Rectal smooth muscle tissue (tissue), 1 donor: ENCODE data around the gene PRR16.
"Not testable (repeated sequence)": the region's sequence is repeated elsewhere in the genome, so short reads cannot be mapped to it uniquely, and the experiment has no call there.

Source experiments
- H3K27ac ChIP-seq: one replicate; pipeline ENCODE4 v1.7.0; 2013; ENCODE audit warnings: low read depth, low read length, inconsistent platforms
- H3K27me3 ChIP-seq: one replicate; pipeline ENCODE4 v1.7.0; 2013; ENCODE audit warnings: low read length; ENCODE audit not compliant: control insufficient read depth, insufficient read depth
- H3K36me3 ChIP-seq: one replicate; pipeline ENCODE4 v1.7.0; 2013; ENCODE audit warnings: low read length; ENCODE audit not compliant: control insufficient read depth, insufficient read depth
- H3K4me1 ChIP-seq: one replicate; pipeline ENCODE4 v1.7.0; 2013; ENCODE audit warnings: low read length; ENCODE audit not compliant: control insufficient read depth, insufficient read depth
- H3K4me3 ChIP-seq: one replicate; pipeline ENCODE4 v1.7.0; 2013; ENCODE audit warnings: low read length
- H3K9ac ChIP-seq: one replicate; pipeline ENCODE4 v1.7.0; 2013; ENCODE audit warnings: low read length

The PRR16 gene

DNA sequence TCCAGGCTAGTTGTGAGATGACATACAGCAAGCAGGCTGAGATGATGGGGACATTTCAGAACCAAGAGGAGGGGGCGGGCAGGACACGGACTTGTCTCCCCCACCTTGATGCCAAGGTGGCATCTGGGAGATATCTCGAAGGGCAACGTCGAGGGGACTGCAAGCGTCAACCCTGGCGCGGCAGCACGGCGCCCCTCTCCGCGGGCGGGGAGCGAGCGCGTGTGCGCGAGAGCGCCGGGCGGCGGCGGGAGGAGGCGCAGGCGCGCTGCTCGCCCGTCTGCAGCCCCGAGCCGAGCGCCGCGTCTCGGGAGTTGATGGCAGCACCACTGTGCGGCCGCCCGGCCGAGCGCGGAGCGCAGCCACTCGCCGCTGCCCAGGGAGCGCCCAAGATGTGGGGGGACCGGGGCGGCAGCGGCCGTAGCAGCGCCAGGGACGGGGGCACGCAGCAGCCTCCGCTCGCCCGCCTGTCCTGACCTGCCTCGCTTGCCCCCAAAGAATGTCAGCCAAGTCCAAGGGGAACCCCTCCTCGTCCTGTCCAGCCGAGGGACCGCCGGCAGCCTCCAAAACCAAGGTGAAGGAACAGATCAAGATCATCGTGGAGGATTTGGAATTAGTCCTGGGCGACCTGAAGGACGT, at the start of gene PRR16:
Gene PRR16 (plus strand): TSS at position 310 of the 636 bp plus-strand sequence.
- H3K36me3 ChIP-seq, result no peaks in the 10 kb centered on the region
- no peak within 1 kb of the TSS for H3K27ac ChIP-seq
- peaks cover 3% of the 10 kb centered on the region for H3K4me1 ChIP-seq
- H3K27me3 ChIP-seq, result peaks cover 2% of the 10 kb centered on the region
- no peak within 1 kb of the TSS for H3K9ac ChIP-seq
- peak within 1 kb of the TSS; percentile 68 for H3K4me3 ChIP-seq

GRCh38 chr5:120415985-120416384, 48.1 kb upstream of the PRR16 start:
- H3K9ac ChIP-seq, result no peak overlapping the region
- H3K4me1 ChIP-seq, result no peaks in the 10 kb centered on the region
- H3K36me3 ChIP-seq, result no peaks in the 10 kb centered on the region
- H3K4me3 ChIP-seq, result no peak overlapping the region
- no peaks in the 10 kb centered on the region for H3K27me3 ChIP-seq
- no peak overlapping the region for H3K27ac ChIP-seq

- no peak overlapping the region for H3K9ac ChIP-seq
- H3K27me3 ChIP-seq, result no peaks in the 10 kb centered on the region
- no peaks in the 10 kb centered on the region for H3K4me1 ChIP-seq
- H3K4me3 ChIP-seq, result no peak overlapping the region
- H3K36me3 ChIP-seq, result no peaks in the 10 kb centered on the region
- no peak overlapping the region for H3K27ac ChIP-seq
These were observed 45.0 kb upstream of the PRR16 start for GRCh38 chr5:120419127-120419526.

GRCh38 chr5:120426633-120427275, 37.3 kb upstream of the PRR16 start:
- not testable (repeated sequence) for H3K27me3 ChIP-seq, H3K27ac ChIP-seq, H3K4me1 ChIP-seq, H3K9ac ChIP-seq, H3K36me3 ChIP-seq, H3K4me3 ChIP-seq

GRCh38 chr5:120430572-120430971, 33.5 kb upstream of the PRR16 start:
- Histone ChIP-seq H3K4me3 (no peak overlapping the region), H3K27me3 (no peaks in the 10 kb centered on the region), H3K36me3 (no peaks in the 10 kb centered on the region), H3K4me1 (no peaks in the 10 kb centered on the region), H3K27ac (no peak overlapping the region), H3K9ac (no peak overlapping the region)

GRCh38 chr5:120432861-120433260, 31.2 kb upstream of the PRR16 start:
- Histone ChIP-seq H3K4me3 (no peak overlapping the region), H3K36me3 (no peaks in the 10 kb centered on the region), H3K4me1 (no peaks in the 10 kb centered on the region), H3K27me3 (no peaks in the 10 kb centered on the region), H3K9ac (no peak overlapping the region), H3K27ac (no peak overlapping the region)

GRCh38 chr5:120435129-120435528, 29.0 kb upstream of the PRR16 start:
- Histone ChIP-seq H3K4me1 (no peaks in the 10 kb centered on the region), H3K27ac (no peak overlapping the region), H3K36me3 (no peaks in the 10 kb centered on the region), H3K27me3 (no peaks in the 10 kb centered on the region), H3K9ac (no peak overlapping the region), H3K4me3 (no peak overlapping the region)

GRCh38 chr5:120436996-120437395, 27.1 kb upstream of the PRR16 start:
- Histone ChIP-seq H3K36me3 (no peaks in the 10 kb centered on the region), H3K27ac (no peak overlapping the region), H3K27me3 (no peaks in the 10 kb centered on the region), H3K4me1 (no peaks in the 10 kb centered on the region), H3K9ac (no peak overlapping the region), H3K4me3 (no peak overlapping the region)

- Histone ChIP-seq H3K4me3 (no peak overlapping the region), H3K36me3 (no peaks in the 10 kb centered on the region), H3K9ac (no peak overlapping the region), H3K27me3 (no peaks in the 10 kb centered on the region), H3K4me1 (peaks cover 3% of the 10 kb centered on the region), H3K27ac (no peak overlapping the region)
These were observed 21.4 kb upstream of the PRR16 start for GRCh38 chr5:120442694-120443093.

GRCh38 chr5:120443607-120444006, 20.5 kb upstream of the PRR16 start:
- H3K4me3 ChIP-seq, result no peak overlapping the region
- no peak overlapping the region for H3K9ac ChIP-seq
- no peak overlapping the region for H3K27ac ChIP-seq
- peaks cover 3% of the 10 kb centered on the region for H3K4me1 ChIP-seq
- H3K36me3 ChIP-seq, result no peaks in the 10 kb centered on the region
- H3K27me3 ChIP-seq, result no peaks in the 10 kb centered on the region

DNA sequence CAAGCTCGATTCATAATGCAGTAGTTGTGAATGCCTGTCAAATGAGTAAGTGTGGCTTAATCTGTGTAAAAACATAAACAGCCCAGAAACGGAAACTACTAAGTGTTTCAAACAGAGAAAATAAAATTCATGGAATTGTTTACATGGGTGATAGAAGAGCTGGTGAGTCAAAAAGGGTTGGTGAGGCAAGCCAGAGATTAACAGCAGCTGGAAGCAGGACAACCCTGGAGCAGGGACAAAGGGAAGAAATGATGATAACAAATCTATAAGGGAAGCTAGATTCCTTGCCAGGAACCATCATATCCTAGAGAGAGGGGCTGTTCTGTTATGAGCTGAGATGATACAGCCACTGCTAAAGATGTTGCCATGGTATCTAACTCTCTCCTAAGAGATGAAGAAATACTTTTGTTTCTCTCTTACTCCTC, 18.0 kb upstream of the PRR16 start:
- Histone ChIP-seq H3K27ac (no peak overlapping the region), H3K4me3 (no peak overlapping the region), H3K9ac (no peak overlapping the region), H3K27me3 (no peaks in the 10 kb centered on the region), H3K36me3 (no peaks in the 10 kb centered on the region), H3K4me1 (peaks cover 3% of the 10 kb centered on the region)

DNA sequence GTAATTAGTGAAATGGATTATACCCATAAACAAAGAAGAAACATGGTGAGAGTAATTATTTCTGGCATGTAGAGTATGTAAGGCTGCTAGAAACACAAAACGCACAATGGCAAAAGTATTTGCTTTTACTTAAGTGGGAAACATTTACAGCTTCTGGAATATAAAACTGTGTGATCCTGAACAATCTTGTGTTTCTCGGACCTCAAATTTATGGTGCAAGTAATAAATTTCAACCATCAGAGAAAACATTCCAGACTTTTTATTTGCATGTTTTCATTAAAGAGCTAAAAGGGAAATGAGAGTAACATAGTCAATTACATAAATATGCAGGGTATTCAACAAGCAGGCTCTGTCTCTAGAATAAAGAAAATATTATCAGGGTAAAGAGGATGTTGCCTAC, 17.2 kb upstream of the PRR16 start:
- Histone ChIP-seq H3K4me1 (peaks cover 3% of the 10 kb centered on the region), H3K27me3 (no peaks in the 10 kb centered on the region), H3K27ac (no peak overlapping the region), H3K36me3 (no peaks in the 10 kb centered on the region), H3K4me3 (no peak overlapping the region), H3K9ac (no peak overlapping the region)

DNA sequence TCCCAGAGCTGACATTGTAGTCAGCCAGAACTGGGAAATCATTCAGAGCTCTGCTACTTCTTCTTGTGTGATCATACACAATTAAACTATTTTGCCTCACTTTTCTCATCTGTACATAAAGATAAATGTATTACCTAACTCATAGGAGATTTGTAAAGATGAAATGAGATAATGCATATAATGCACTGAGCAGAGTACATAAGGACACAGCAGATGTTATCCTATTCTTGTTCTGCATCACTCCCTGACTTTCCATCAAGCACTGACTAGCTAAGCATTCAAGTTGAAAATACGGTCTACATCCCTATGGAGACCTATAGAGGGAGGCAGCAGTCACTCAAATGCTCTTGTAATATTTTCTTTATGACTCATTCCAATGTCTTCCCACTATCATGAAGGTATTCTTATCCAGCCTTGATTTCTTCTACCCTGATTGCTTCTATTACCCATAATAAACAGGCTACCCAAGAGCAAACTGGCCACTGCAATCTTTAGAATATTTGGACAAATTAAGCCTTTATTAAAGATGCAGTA, 16.3 kb upstream of the PRR16 start:
- Histone ChIP-seq H3K36me3 (no peaks in the 10 kb centered on the region), H3K9ac (no peak overlapping the region), H3K27ac (no peak overlapping the region), H3K27me3 (no peaks in the 10 kb centered on the region), H3K4me1 (peaks cover 3% of the 10 kb centered on the region), H3K4me3 (no peak overlapping the region)
